ENCODE measurements around the gene HARBI1.

HARBI1 gene

GRCh38 chr11:46617134-46617971 lies at the start of gene HARBI1, which contains the start of gene ATG13:
Gene HARBI1 (minus strand): TSS chr11:46617227. CDS start chr11:46616237, 990 bp downstream.
Gene ATG13 (plus strand): TSS chr11:46617553. CDS start chr11:46644292, 26,739 bp downstream.
- DNase-seq (ENCODE audit: low read depth) = peak; percentile 84

- no peak for DNase-seq (ENCODE audit: low read depth)
Measured at GRCh38 chr11:46666516-46666915, 49.5 kb upstream of the HARBI1 start.

GRCh38 chr11:46665356-46665755 lies 48.3 kb upstream of the HARBI1 start:
- DNase-seq (ENCODE audit: low read depth) = no peak

GRCh38 chr11:46664612-46665011 lies 47.6 kb upstream of the HARBI1 start:
- no peak for DNase-seq (ENCODE audit: low read depth)

- no peak for DNase-seq (ENCODE audit: low read depth)
Measured at GRCh38 chr11:46663277-46663940, 46.4 kb upstream of the HARBI1 start.

- no peak for DNase-seq (ENCODE audit: low read depth)
Measured at GRCh38 chr11:46662366-46662765, 45.3 kb upstream of the HARBI1 start.

- no peak for DNase-seq (ENCODE audit: low read depth)
Measured at GRCh38 chr11:46661836-46662235, 44.8 kb upstream of the HARBI1 start.

- DNase-seq (ENCODE audit: low read depth) = no peak
Measured at GRCh38 chr11:46659908-46660307, 42.9 kb upstream of the HARBI1 start.

- DNase-seq (ENCODE audit: low read depth) = no peak
Measured at GRCh38 chr11:46658259-46658658, 41.2 kb upstream of the HARBI1 start.

- no peak for DNase-seq (ENCODE audit: low read depth)
Measured at GRCh38 chr11:46657186-46657585, 40.2 kb upstream of the HARBI1 start.

GRCh38 chr11:46655631-46656030 lies 38.6 kb upstream of the HARBI1 start:
- DNase-seq (ENCODE audit: low read depth) = no peak

GRCh38 chr11:46649180-46649738 lies 32.2 kb upstream of the HARBI1 start:
- no peak for DNase-seq (ENCODE audit: low read depth)

GRCh38 chr11:46643986-46644385 lies 27.0 kb upstream of the HARBI1 start:
- DNase-seq (ENCODE audit: low read depth) = no peak

GRCh38 chr11:46643531-46643930 lies 26.5 kb upstream of the HARBI1 start:
- no peak for DNase-seq (ENCODE audit: low read depth)

- DNase-seq (ENCODE audit: low read depth) = no peak
Measured at GRCh38 chr11:46642627-46643335, 25.8 kb upstream of the HARBI1 start.

- no peak for DNase-seq (ENCODE audit: low read depth)
Measured at GRCh38 chr11:46641639-46642038, 24.6 kb upstream of the HARBI1 start.

- no peak for DNase-seq (ENCODE audit: low read depth)
Measured at GRCh38 chr11:46640036-46640788, 23.2 kb upstream of the HARBI1 start.

- no peak for DNase-seq (ENCODE audit: low read depth)
Measured at GRCh38 chr11:46639197-46639839, 22.3 kb upstream of the HARBI1 start.

- DNase-seq (ENCODE audit: low read depth) = no peak
Measured at GRCh38 chr11:46637546-46637945, 20.5 kb upstream of the HARBI1 start.

GRCh38 chr11:46635557-46636139 lies 18.6 kb upstream of the HARBI1 start:
- DNase-seq (ENCODE audit: low read depth) = no peak
